ENCODE measurements around the gene NPAS3.

DNA sequence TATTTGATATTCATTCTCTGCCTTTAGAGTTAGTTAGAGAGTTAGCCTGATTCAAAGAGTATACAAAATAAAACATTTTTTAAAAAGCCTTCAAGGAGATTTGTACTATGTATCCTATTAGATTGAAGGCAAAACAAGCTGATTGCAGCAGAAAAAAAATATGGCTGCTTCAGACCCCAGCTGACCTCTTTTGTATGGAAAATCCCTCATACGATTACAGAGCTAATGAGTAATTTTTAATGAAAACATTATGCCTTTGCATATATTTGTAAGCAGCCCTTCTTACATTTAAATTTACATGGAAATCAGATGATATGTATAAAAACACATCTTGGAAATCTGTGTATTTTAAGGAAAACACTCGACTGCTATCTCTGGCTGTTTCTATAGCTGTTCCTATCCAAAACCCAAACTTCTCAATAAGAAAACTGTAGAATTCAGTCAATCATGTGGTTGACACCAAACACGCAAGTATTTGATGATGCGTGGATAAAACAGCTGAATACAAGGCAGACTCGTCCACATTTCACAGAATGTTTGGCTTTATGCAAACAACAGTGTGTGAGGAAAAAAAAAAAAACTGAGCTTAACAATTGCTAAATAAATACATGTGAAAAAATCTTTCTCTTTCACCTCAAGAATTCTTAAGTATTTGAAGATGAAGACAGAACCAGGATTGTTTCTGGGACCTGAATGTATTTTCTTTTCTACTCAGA is 736.9 kb downstream of the NPAS3 start:
- TF ChIP-seq, protein P1, sequence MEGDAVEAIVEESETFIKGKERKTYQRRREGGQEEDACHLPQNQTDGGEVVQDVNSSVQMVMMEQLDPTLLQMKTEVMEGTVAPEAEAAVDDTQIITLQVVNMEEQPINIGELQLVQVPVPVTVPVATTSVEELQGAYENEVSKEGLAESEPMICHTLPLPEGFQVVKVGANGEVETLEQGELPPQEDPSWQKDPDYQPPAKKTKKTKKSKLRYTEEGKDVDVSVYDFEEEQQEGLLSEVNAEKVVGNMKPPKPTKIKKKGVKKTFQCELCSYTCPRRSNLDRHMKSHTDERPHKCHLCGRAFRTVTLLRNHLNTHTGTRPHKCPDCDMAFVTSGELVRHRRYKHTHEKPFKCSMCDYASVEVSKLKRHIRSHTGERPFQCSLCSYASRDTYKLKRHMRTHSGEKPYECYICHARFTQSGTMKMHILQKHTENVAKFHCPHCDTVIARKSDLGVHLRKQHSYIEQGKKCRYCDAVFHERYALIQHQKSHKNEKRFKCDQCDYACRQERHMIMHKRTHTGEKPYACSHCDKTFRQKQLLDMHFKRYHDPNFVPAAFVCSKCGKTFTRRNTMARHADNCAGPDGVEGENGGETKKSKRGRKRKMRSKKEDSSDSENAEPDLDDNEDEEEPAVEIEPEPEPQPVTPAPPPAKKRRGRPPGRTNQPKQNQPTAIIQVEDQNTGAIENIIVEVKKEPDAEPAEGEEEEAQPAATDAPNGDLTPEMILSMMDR (conservative IDR thresholded peaks at IDR 0.05; ENCODE audit: low read length), result no peak
- TF ChIP-seq EZH2phosphoT487 (IDR thresholded peaks at IDR 0.05; ENCODE audit: borderline replicate concordance), result no peak

Measured in Loucy (cell line).